D721Med (cell line): Measurements from ENCODE around the gene HEXIM1.

Experiments
- DNase-seq: peaks from one replicate; pipeline ENCODE4 v3.0.0; 2011; ENCODE audit warnings: low spot score; ENCODE audit not compliant: insufficient read length
- FAIRE-seq: peaks from 2 replicates; lab custom pipeline; 2011; peaks lifted over from hg19 to GRCh38; lab: Jason Lieb, UNC
- CTCF ChIP-seq: IDR thresholded peaks from 2 replicates; pipeline ENCODE4 v1.5.1; 2012; ENCODE audit warnings: mild to moderate bottlenecking, control low read depth; ENCODE audit not compliant: insufficient read depth; ENCODE audit errors: missing control alignments

HEXIM1 gene

DNA sequence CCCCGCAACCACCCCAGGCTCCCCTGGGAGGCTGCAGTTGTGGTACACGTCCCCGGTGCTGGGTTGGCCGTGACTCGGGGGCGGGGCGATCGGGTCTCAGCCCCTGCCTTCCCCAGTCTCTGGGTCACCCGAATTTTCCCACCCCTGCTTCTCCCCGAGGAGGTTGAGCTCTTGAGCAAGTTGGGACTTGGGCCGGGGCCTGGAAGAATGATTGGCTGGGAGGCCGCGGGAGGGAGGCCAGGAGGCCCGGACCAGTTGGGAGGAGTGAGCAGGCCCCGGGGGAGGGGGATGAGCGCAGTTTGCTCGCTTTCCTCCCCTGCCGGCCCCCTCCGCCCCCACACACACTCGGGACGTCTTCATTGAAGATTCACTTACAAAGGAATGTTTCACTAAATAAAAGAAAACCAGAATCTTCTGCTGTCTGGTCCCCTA, 4.5 kb upstream of the HEXIM1 start:
- no peak for FAIRE-seq
- no peak for TF ChIP-seq CTCF
- no peak for DNase-seq

GRCh38 chr17:45144199-45145034, 3.9 kb upstream of the HEXIM1 start:
- FAIRE-seq = no peak
- no peak for TF ChIP-seq CTCF
- no peak for DNase-seq

DNA sequence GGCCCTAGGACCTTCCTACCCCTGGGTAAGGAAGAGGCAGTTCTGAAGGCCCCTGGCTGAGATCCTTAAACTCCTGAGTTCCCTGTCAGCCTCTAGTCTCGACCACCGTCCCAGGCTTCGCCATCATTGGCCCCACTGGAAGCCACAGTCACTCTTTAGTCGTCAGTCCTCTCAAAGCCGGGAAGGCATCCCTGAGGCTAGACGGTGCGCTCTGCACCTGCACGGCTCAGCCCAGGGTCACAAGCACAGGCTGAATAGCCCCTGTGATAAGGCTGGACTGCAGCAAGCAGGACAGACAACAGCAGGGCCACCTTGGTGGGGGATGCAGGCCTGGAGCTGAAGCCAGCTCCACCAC, 3.3 kb upstream of the HEXIM1 start:
- FAIRE-seq = no peak
- TF ChIP-seq CTCF = no peak
- no peak for DNase-seq

DNA sequence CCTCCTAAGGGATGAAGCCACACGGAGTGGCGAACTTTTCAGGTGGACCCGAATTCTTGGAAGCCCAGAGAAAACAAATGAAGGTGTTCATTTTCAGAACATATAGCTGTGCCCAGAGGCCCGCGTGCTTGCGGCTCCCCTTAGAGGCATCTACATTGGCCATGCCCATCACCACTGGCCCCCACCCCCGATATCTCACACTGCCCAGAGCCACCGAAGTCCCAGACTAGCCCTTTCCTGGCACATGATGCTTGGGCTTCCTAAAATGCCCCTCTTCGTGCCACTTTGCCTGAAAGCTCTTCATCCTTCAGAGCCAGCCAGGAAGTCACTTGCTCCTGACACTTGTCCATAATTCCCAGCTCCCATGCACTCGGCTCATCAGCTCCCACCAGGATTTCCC, 2.1 kb upstream of the HEXIM1 start:
- no peak for DNase-seq
- TF ChIP-seq CTCF = no peak
- no peak for FAIRE-seq

DNA sequence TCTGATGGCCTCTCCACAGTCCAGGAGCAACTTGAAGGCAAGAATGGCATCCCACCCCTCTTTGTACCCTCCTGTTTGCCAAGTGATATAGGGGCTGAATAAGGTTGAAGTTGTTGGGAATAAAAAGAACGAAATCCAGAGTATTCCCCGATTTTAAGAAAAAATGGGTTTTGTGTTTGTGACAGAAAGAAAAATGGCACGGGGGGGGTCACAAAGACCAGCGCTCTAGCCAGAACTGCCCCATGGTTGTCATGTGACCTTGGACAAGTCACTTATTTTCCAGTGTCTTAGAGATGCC, 1.7 kb upstream of the HEXIM1 start:
- DNase-seq (no peak), FAIRE-seq (no peak)
- TF ChIP-seq CTCF = no peak

GRCh38 chr17:45146890-45147580, 1.2 kb upstream of the HEXIM1 start:
- no peak for TF ChIP-seq CTCF
- FAIRE-seq = no peak

More at GRCh38 chr17:45146890-45147580, 1.2 kb upstream of the HEXIM1 start:
- DNase-seq = no peak
